H1 (cell line): ENCODE measurements around the gene USP38. TPM values are rescaled to one million over a fixed set of nuclear protein-coding genes. Genes with fewer than 3 reads are reported as not detected.

ENCODE experiments used
- CTCF ChIA-PET: fragments of 300-600 bp; sonication (Branson Sonifier 250); formaldehyde crosslinking; loops from one replicate; lab custom pipeline; 2021; ENCODE audit not compliant: partially characterized antibody; lab: Charles Lee
- POLR2A ChIA-PET: fragments of 300-600 bp; sonication (Branson Sonifier 250); formaldehyde crosslinking; loops from one replicate; lab custom pipeline; 2021; ENCODE audit warnings: inconsistent platforms; ENCODE audit not compliant: partially characterized antibody; lab: Charles Lee
- DNase-seq, 2 experiments: peaks; one replicate each; pipeline versions ENCODE4 v3.0.0 to v3.0.0-alpha.2; 2010 to 2022; ENCODE audit warnings: low spot score in 2 of 2, low read depth in 1 of 2, mixed read lengths in 1 of 2
- FAIRE-seq: peaks from 2 replicates; lab custom pipeline; 2011; peaks lifted over from hg19 to GRCh38; lab: Jason Lieb, UNC
- H2AFZ ChIP-seq: 2 replicates; pipeline ENCODE4 v1.8.1; 2012; ENCODE audit warnings: low read length, inconsistent platforms
- H2AK5ac ChIP-seq: 2 replicates; pipeline ENCODE4 v1.6.1; 2013; ENCODE audit warnings: low read depth, low read length
- H2BK120ac ChIP-seq: replicated peaks from 2 replicates; pipeline ENCODE3; 2013; ENCODE audit warnings: low read depth, low read length, inconsistent platforms
- H2BK12ac ChIP-seq: 2 replicates; pipeline ENCODE4 v1.6.1; 2013; ENCODE audit warnings: low read depth, low read length
- H2BK15ac ChIP-seq: 2 replicates; pipeline ENCODE4 v1.6.1; 2013; ENCODE audit warnings: low read length
- H2BK20ac ChIP-seq: 2 replicates; pipeline ENCODE4 v1.6.1; 2013; ENCODE audit warnings: low read length
- H2BK5ac ChIP-seq: 2 replicates; pipeline ENCODE4 v1.6.1; 2013; ENCODE audit warnings: low read depth, low read length
- H3K14ac ChIP-seq: 2 replicates; pipeline ENCODE4 v1.6.1; 2013; ENCODE audit warnings: inconsistent platforms; ENCODE audit not compliant: insufficient read length
- H3K18ac ChIP-seq: 2 replicates; pipeline ENCODE4 v1.6.1; 2013; ENCODE audit warnings: low read length; ENCODE audit errors: extremely low read depth
- H3K23ac ChIP-seq: 2 replicates; pipeline ENCODE4 v1.6.1; 2013; ENCODE audit warnings: inconsistent platforms; ENCODE audit not compliant: insufficient read length
- H3K23me2 ChIP-seq: 2 replicates; pipeline ENCODE4 v1.6.1; 2013; ENCODE audit warnings: low read depth, low read length
- H3K27ac ChIP-seq: 2 replicates; pipeline ENCODE4 v1.6.1; 2011; ENCODE audit warnings: low read depth, low read length, inconsistent platforms
- H3K27me3 ChIP-seq, 4 experiments: replicated peaks in 1 of 4; 1 replicate in 1 of 4; 2 replicates in 3 of 4; pipeline versions ENCODE4 v1.6.1 to v1.8.1; 2011 to 2013; ENCODE audit warnings: low read length in 3 of 4, mild to moderate bottlenecking in 3 of 4, inconsistent platforms in 2 of 4, mixed read lengths in 2 of 4, moderate library complexity in 1 of 4; ENCODE audit not compliant: control insufficient read depth in 3 of 4, insufficient read depth in 3 of 4; ENCODE audit errors: extremely low read depth in 1 of 4
- H3K36me3 ChIP-seq, 4 experiments: 2 replicates each; pipeline versions ENCODE4 v1.6.1 to v1.8.1; 2011 to 2013; ENCODE audit warnings: mild to moderate bottlenecking in 4 of 4, low read length in 3 of 4, moderate library complexity in 2 of 4, control low read depth in 1 of 4, inconsistent platforms in 1 of 4; ENCODE audit not compliant: insufficient read depth in 4 of 4, control insufficient read depth in 2 of 4
- H3K4ac ChIP-seq: replicated peaks from 2 replicates; pipeline ENCODE3; 2013; ENCODE audit warnings: low read length, low read depth, mixed read lengths, inconsistent platforms; ENCODE audit not compliant: insufficient read length
- H3K4me1 ChIP-seq, 4 experiments: replicated peaks in 1 of 4; 1 replicate in 1 of 4; 2 replicates in 3 of 4; pipeline versions ENCODE4 v1.6.1 to v1.8.1; 2011 to 2013; ENCODE audit warnings: low read length in 3 of 4, inconsistent platforms in 2 of 4, mixed read lengths in 1 of 4; ENCODE audit not compliant: insufficient read depth in 4 of 4, control insufficient read depth in 3 of 4
- H3K4me2 ChIP-seq, 2 experiments: 2 replicates each; pipeline versions ENCODE4 v1.6.1 to v1.8.1; 2011 to 2013; ENCODE audit warnings: low read depth in 2 of 2, low read length in 2 of 2, control low read depth in 1 of 2, inconsistent platforms in 1 of 2, mild to moderate bottlenecking in 1 of 2; ENCODE audit not compliant: insufficient read depth in 1 of 2
- H3K4me3 ChIP-seq, 4 experiments: fragments of 200-600, 300-600 bp in 1 of 4; sonication (generic), shearing (Covaris generic), sonication (Bioruptor Twin) in 1 of 4; 2 replicates each; pipeline versions ENCODE4 v1.5.1 to v1.8.1; 2011 to 2016; ENCODE audit warnings: low read length in 4 of 4, low read depth in 3 of 4, control low read depth in 2 of 4, inconsistent platforms in 2 of 4, mild to moderate bottlenecking in 2 of 4, mixed read lengths in 1 of 4, moderate library complexity in 1 of 4; ENCODE audit not compliant: insufficient read depth in 2 of 4; ENCODE audit errors: extremely low read depth in 1 of 4
- H3K56ac ChIP-seq: replicated peaks from 2 replicates; pipeline ENCODE3; 2013; ENCODE audit warnings: low read depth, mild to moderate bottlenecking, mixed read lengths, low read length, inconsistent platforms; ENCODE audit not compliant: insufficient read length
- H3K79me1 ChIP-seq: 2 replicates; pipeline ENCODE4 v1.6.1; 2013; ENCODE audit warnings: low read depth, low read length, control low read depth
- H3K79me2 ChIP-seq, 2 experiments: 2 replicates each; pipeline versions ENCODE4 v1.6.1 to v1.8.1; 2012 to 2013; ENCODE audit warnings: low read length in 2 of 2, mild to moderate bottlenecking in 2 of 2, inconsistent platforms in 1 of 2; ENCODE audit not compliant: insufficient read depth in 2 of 2, control insufficient read depth in 1 of 2
- H3K9ac ChIP-seq, 4 experiments: replicated peaks in 1 of 4; 1 replicate in 1 of 4; 2 replicates in 3 of 4; pipeline versions ENCODE4 v1.6.1 to v1.8.1; 2011 to 2013; ENCODE audit warnings: low read depth in 3 of 4, low read length in 3 of 4, control low read depth in 2 of 4, mild to moderate bottlenecking in 2 of 4, moderate library complexity in 2 of 4, inconsistent platforms in 1 of 4; ENCODE audit errors: extremely low read depth in 1 of 4
- H3K9me3 ChIP-seq, 2 experiments: 2 replicates each; pipeline versions ENCODE4 v1.6.1 to v1.8.1; 2012 to 2013; ENCODE audit warnings: mild to moderate bottlenecking in 2 of 2, moderate library complexity in 2 of 2, control low read depth in 1 of 2, inconsistent platforms in 1 of 2, low read depth in 1 of 2, low read length in 1 of 2, mixed read lengths in 1 of 2; ENCODE audit not compliant: insufficient read depth in 2 of 2
- H4K20me1 ChIP-seq, 2 experiments: replicated peaks in 1 of 2; 2 replicates each; pipeline versions ENCODE3 to v1.8.1; 2011 to 2013; ENCODE audit warnings: inconsistent platforms in 2 of 2, low read length in 2 of 2, mild to moderate bottlenecking in 1 of 2; ENCODE audit not compliant: insufficient read depth in 2 of 2, control insufficient read depth in 1 of 2
- H4K5ac ChIP-seq: 2 replicates; pipeline ENCODE4 v1.6.1; 2013; ENCODE audit warnings: low read length, low read depth, mixed read lengths, inconsistent platforms; ENCODE audit not compliant: insufficient read length
- H4K8ac ChIP-seq: 2 replicates; pipeline ENCODE4 v1.8.0; 2013; ENCODE audit warnings: mild to moderate bottlenecking, moderate library complexity, low read length, inconsistent platforms; ENCODE audit not compliant: insufficient read depth; ENCODE audit errors: extremely low read depth
- H4K91ac ChIP-seq: replicated peaks from 2 replicates; pipeline ENCODE3; 2013; ENCODE audit warnings: low read length, mixed read lengths, inconsistent platforms; ENCODE audit not compliant: insufficient read length
- EGR1 ChIP-seq: IDR thresholded peaks from 2 replicates; pipeline ENCODE4 v1.6.1; 2011; ENCODE audit warnings: low read depth, low read length, borderline replicate concordance
- EZH2 ChIP-seq: fragments of 200-600 bp; sonication (generic); IDR thresholded peaks from 2 replicates; pipeline ENCODE4 v1.7.1; 2012; ENCODE audit warnings: low read depth, mild to moderate bottlenecking, moderate library complexity, low read length, inconsistent platforms; ENCODE audit not compliant: severe bottlenecking
- GABPA ChIP-seq: IDR thresholded peaks from 2 replicates; pipeline ENCODE4 v1.6.1; 2011; ENCODE audit warnings: mild to moderate bottlenecking, low read length, moderate library complexity, borderline replicate concordance; ENCODE audit not compliant: insufficient read depth
- JUND ChIP-seq: IDR thresholded peaks from 2 replicates; pipeline ENCODE4 v1.6.1; 2011; ENCODE audit warnings: mild to moderate bottlenecking, improper control_type of control experiment, low read length
- MAFK ChIP-seq: IDR thresholded peaks from 2 replicates; pipeline ENCODE4 v1.6.1; 2012; ENCODE audit warnings: low read depth, mild to moderate bottlenecking, improper control_type of control experiment, low read length
- NANOG ChIP-seq: IDR thresholded peaks from 2 replicates; pipeline ENCODE4 v1.6.1; 2011; ENCODE audit warnings: low read length, low read depth, mild to moderate bottlenecking, inconsistent platforms; ENCODE audit not compliant: insufficient read depth, poor library complexity, severe bottlenecking
- SIX5 ChIP-seq: IDR thresholded peaks from 2 replicates; pipeline ENCODE4 v1.6.1; 2011; ENCODE audit warnings: mild to moderate bottlenecking, low read depth, low read length
- SP2 ChIP-seq: IDR thresholded peaks from 2 replicates; pipeline ENCODE4 v1.6.1; 2012; ENCODE audit warnings: mild to moderate bottlenecking, low read length, inconsistent platforms
- ZNF274 ChIP-seq: IDR thresholded peaks from 2 replicates; pipeline ENCODE4 v1.7.0; 2012; ENCODE audit warnings: low read length, borderline replicate concordance; ENCODE audit errors: extremely low read depth
- WGBS, 2 experiments: shearing (Covaris generic) in 1 of 2; methylation state at CpG; one replicate each; pipeline versions ENCODE4 v1.1.6 to v1.1.7; 2013 to 2015; ENCODE audit warnings: low lambda C conversion rate in 2 of 2, mixed read lengths in 2 of 2, inconsistent platforms in 1 of 2, low coverage in 1 of 2, missing lambda C conversion rate in 1 of 2; ENCODE audit not compliant: insufficient replicate concordance in 2 of 2, insufficient coverage in 1 of 2, insufficient read length in 1 of 2; ENCODE audit errors: extremely low coverage in 1 of 2, missing lambda C conversion rate in 1 of 2; 5-methylcytosine and 5-hydroxymethylcytosine counted together
- polyA plus RNA-seq, 7 experiments: library from polyadenylated mRNA; depleted of rRNA in 3 of 7; stranded (reverse) in 5 of 7; unstranded in 2 of 7; fragments of >200 nt in 5 of 7; fragments of 200-250 nt in 2 of 7; gene quantifications; 1 replicate in 5 of 7; 2 replicates in 1 of 7; 4 replicates in 1 of 7; pipeline versions ENCODE4 v1.2.1 to v1.2.3, GENCODE V29; 2011 to 2013; ENCODE audit warnings: missing spikeins in 2 of 7, mixed read lengths in 2 of 7
- total RNA-seq: library from RNA; stranded (reverse); fragmentation: NEBNext Ultra II Directional; extraction: Animal tissue kit (Norgen Biotek cat#: 25700); gene quantifications from 2 replicates; pipeline ENCODE4 v1.2.1, GENCODE V29; 2021

USP38 gene
- total and polyA plus RNA-seq, 2 of the 8 experiments (the other 6 are each of a cell fraction or from before 2014, with no cell fraction given) = 3.2 to 10.5 TPM

GRCh38 chr4:143240939-143241679 is 56.4 kb downstream of the USP38 start:
- H3K56ac ChIP-seq = no peak overlapping the region
- FAIRE-seq = no peak
- H4K8ac ChIP-seq = no peak overlapping the region
- no peak overlapping the region for H2BK20ac ChIP-seq
- no peak overlapping the region for H2BK5ac ChIP-seq
- no peak overlapping the region for H4K5ac ChIP-seq
- TF ChIP-seq EZH2 (no peak), JUND (no peak), NANOG (no peak), MAFK (no peak), GABPA (no peak), EGR1 (no peak), SP2 (no peak), SIX5 (no peak), ZNF274 (no peak)
- WGBS, 2 experiments = 100% methylated on average over 1 of the region's 1 CpG; no CpG with 5 or more reads in 1 of the 2 experiments
- H3K18ac ChIP-seq = no peak overlapping the region
- H3K79me1 ChIP-seq = no peaks in the 10 kb centered on the region
- H4K20me1 ChIP-seq = no peaks in the 10 kb centered on the region
- H2BK12ac ChIP-seq = no peak overlapping the region
- no peaks in the 10 kb centered on the region for H3K27me3 ChIP-seq
- H2AFZ ChIP-seq = no peak overlapping the region
- H2BK15ac ChIP-seq = no peak overlapping the region
- H3K23me2 ChIP-seq = no peaks in the 10 kb centered on the region
- no peaks in the 10 kb centered on the region for H3K79me2 ChIP-seq
- no peak overlapping the region for H3K23ac ChIP-seq
- H3K36me3 ChIP-seq = no peaks in the 10 kb centered on the region; a peak in 1 of 8 replicates
- ChIA-PET CTCF (interaction anchor here (1.6 kb wide), 1 partner anchor 10 kb away, joined by 4 read pairs; no protein-coding TSS in a partner anchor), POLR2A (no interaction called here)
- no peak overlapping the region for H3K4me3 ChIP-seq
- H4K91ac ChIP-seq = no peak overlapping the region
- H2BK120ac ChIP-seq = no peak overlapping the region
- no peak for DNase-seq
- H3K4ac ChIP-seq = no peak overlapping the region
- H3K4me2 ChIP-seq = no peak overlapping the region
- H3K14ac ChIP-seq = no peak overlapping the region
- no peaks in the 10 kb centered on the region for H3K4me1 ChIP-seq
- no peak overlapping the region for H3K9ac ChIP-seq
- H2AK5ac ChIP-seq = no peak overlapping the region
- peaks cover 8 to 12% of the 10 kb centered on the region in 2 experiments; a peak in 2 of 4 replicates for H3K9me3 ChIP-seq
- H3K27ac ChIP-seq = no peak overlapping the region
